Bronchial epithelial cell (primary cell): ENCODE results near the gene SH2D4B. TPM values are rescaled to one million over a fixed set of nuclear protein-coding genes. Genes with fewer than 3 reads are reported as not detected.

Source experiments
- DNase-seq: peaks from one replicate; pipeline ENCODE4 v3.0.0-alpha.2; 2010; ENCODE audit warnings: low read depth
- FAIRE-seq: peaks from 2 replicates; lab custom pipeline; 2011; peaks lifted over from hg19 to GRCh38; lab: Jason Lieb, UNC
- H3K27me3 ChIP-seq: 2 replicates; pipeline ENCODE4 v1.5.1; 2011; ENCODE audit warnings: low read length; ENCODE audit not compliant: control insufficient read depth, insufficient read depth
- H3K36me3 ChIP-seq: 2 replicates; pipeline ENCODE4 v1.5.1; 2011; ENCODE audit warnings: low read length; ENCODE audit not compliant: control insufficient read depth, insufficient read depth
- H3K4me3 ChIP-seq: 2 replicates; pipeline ENCODE4 v1.5.1; 2011; ENCODE audit warnings: mild to moderate bottlenecking, low read depth, low read length, control low read depth
- total RNA-seq: library from RNA; depleted of rRNA; stranded (reverse); fragments of >200 nt; gene quantifications from 2 replicates; pipeline ENCODE4 v1.2.1, GENCODE V29; 2014
- TF ChIP-seq, protein P1 (sequence below): IDR thresholded peaks from 2 replicates; pipeline ENCODE4 v1.5.1; 2011; ENCODE audit warnings: mild to moderate bottlenecking, moderate library complexity, low read length, control low read depth, inconsistent platforms; ENCODE audit not compliant: insufficient read depth, severe bottlenecking

Gene SH2D4B
- total RNA-seq, 1 donor from 2014 or later, result under 0.01 TPM

DNA sequence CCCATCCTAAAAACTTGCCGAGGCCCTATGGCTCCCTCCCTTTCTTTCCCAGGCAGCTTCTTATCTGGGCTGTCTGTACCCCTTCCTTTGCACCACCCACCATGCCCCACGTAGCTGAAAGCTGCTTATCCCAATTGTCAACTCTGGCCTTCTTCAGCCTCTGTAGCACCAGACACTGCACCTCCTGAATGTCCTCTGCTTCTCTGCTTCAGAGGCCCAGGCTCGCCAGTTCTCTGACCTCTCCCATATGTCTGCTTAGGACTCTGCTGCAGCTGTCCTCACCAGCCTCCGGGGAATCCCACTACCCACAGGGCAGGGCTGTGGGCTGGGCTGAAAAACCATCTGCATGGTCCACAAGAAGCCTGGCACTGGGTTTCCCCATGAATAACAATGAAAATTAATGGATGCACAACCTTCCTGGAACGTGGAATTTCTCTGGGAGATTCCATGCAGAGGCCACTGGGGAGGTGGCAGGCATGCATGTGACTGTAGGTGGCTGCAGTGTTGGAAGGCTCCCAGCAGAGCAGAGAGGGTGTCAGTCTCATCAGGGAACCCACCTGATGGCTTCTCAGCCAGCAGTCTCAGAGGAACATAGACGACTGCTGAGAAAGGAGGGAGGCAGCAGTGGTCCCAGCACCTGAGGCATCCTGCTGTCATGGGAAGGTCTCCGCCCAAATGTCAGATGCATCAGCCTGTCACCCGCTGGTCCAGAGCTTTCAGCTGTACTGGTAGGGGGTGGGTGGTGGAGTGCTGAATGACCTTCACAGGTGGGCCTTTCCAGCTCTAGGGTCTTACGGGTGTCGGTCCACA, 16.8 kb upstream of the SH2D4B start:
- Histone ChIP-seq H3K36me3 (peaks cover 13% of the 10 kb centered on the region), H3K27me3 (no peaks in the 10 kb centered on the region), H3K4me3 (no peak overlapping the region)
- TF ChIP-seq, protein P1, sequence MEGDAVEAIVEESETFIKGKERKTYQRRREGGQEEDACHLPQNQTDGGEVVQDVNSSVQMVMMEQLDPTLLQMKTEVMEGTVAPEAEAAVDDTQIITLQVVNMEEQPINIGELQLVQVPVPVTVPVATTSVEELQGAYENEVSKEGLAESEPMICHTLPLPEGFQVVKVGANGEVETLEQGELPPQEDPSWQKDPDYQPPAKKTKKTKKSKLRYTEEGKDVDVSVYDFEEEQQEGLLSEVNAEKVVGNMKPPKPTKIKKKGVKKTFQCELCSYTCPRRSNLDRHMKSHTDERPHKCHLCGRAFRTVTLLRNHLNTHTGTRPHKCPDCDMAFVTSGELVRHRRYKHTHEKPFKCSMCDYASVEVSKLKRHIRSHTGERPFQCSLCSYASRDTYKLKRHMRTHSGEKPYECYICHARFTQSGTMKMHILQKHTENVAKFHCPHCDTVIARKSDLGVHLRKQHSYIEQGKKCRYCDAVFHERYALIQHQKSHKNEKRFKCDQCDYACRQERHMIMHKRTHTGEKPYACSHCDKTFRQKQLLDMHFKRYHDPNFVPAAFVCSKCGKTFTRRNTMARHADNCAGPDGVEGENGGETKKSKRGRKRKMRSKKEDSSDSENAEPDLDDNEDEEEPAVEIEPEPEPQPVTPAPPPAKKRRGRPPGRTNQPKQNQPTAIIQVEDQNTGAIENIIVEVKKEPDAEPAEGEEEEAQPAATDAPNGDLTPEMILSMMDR, result no peak
- no peak for FAIRE-seq
- no peak for DNase-seq

DNA sequence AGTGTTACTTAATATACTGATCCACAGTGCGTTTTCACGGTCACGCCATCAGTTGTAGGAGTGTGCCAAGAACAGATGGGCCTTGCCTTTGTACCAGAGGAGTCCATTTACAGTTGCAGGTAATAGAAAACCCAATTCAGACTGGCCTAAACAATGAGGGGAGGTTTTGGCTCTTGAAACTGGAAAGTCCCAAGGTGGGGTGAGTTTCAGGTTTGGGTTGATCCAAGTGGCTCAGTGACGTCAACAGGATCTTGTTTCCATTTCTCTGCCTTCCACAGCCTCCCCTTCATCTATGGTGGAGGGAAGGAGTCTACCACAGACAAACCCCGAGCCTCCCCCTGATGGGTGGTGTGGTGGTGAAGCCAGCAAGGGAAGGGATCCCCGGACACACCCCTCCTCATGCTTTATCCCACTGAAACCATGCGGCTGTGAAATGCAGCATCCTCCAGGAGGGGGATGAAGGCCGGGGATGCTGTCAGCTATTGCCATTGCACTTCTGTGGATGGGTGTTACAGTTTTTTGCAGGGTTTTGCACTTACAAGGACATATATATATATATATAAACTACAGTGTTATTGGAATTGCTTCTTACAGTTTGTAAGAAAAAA, 14.8 kb upstream of the SH2D4B start:
- no peaks in the 10 kb centered on the region for H3K27me3 ChIP-seq
- no peak overlapping the region for H3K4me3 ChIP-seq
- FAIRE-seq, result peak; percentile 52
- TF ChIP-seq, protein P1, result no peak
- peak; percentile 69 for DNase-seq
- peaks cover 8% of the 10 kb centered on the region for H3K36me3 ChIP-seq

DNA sequence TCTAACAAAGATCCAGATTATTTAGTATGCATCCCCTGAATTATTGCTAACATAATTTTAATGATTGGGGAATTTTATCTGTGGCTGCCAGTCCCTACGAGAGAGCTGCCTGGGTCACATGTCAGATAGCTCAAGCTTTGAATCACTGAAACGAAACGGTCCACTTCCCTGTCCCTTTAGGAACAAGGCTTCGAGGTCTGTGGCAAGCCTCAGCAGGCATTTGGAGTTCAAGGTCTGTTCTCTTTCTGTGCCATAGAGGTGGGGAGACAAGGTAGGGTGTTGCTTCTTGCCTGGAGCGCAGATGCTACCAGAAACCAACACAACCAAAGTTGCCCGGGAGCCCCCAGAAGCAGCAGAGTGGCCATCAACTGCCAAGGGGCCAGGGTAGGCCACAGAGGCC, 13.9 kb upstream of the SH2D4B start:
- no peaks in the 10 kb centered on the region for H3K27me3 ChIP-seq
- H3K36me3 ChIP-seq, result peaks cover 1% of the 10 kb centered on the region
- FAIRE-seq, result no peak
- TF ChIP-seq, protein P1, result no peak
- no peak overlapping the region for H3K4me3 ChIP-seq
- peak; percentile 62 for DNase-seq

DNA sequence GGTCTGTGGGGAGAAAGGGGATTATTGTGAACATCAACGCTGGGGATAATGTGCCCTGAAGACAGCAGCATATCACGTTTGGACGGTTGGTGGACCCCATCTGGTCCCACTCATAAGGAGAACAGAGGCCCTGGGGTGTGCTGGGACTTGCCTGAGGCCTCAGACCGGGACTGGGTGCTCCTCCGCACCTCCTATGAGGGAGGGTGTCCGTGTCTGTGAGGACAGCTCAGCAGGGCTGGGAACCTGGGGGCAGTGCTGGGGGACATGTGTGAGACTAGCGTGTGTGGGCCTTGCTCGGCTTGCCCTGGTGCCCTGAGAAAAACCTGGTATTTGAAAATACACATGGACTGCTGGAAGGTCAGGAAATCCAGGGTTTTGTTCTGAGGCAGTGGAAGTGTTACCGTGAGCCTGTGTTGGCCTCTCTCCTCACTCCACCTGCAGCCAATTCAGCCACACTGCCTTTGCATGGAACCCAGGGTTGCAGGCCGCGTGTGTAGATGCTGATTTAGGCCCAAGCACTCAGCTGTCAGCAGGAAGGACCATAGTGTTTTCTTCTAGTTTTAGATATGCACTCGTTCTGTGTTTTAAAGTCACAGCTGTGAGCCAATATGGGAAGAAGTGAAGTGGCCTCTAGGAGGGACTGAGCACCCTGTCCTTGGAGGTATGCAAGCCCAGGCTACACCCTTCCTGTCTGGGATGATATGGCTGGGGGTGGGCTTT, 13.4 kb upstream of the SH2D4B start:
- peaks cover 1% of the 10 kb centered on the region for H3K36me3 ChIP-seq
- no peak for DNase-seq
- TF ChIP-seq, protein P1, result no peak
- no peaks in the 10 kb centered on the region for H3K27me3 ChIP-seq
- H3K4me3 ChIP-seq, result no peak overlapping the region
- no peak for FAIRE-seq

DNA sequence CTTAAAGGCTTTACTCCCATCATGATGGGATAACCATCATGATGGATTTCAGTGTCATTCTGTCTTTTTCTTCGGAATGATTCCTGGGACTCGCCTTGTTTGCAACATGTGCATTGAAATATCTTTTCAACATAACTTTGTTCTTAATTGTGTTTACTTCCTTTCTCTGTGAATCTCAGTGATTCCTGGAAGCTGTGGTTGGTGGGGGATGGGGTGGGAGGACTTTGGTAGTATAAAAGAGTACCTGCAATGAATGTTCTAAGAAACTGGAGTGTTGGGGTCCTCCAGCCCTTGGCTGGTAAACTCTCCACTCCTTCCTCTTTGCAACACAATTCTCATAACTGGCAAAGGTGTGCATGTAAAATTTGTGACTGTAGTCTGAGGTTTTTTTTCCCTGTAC, 11.5 kb upstream of the SH2D4B start:
- Histone ChIP-seq H3K36me3 (no peaks in the 10 kb centered on the region), H3K27me3 (no peaks in the 10 kb centered on the region), H3K4me3 (no peak overlapping the region)
- TF ChIP-seq, protein P1, result no peak
- FAIRE-seq (no peak), DNase-seq (no peak)
